ENCODE results near the gene NEURL3. TPM values are rescaled to one million over a fixed set of nuclear protein-coding genes. Genes with fewer than 3 reads are reported as not detected.
A peak's percentile ranks its signal among the peaks of the same experiment; 100 is the strongest.

NEURL3 gene
- total and polyA plus RNA-seq, 2 donors (not counting 1 experiment from before 2014, with no cell fraction given): not detected

DNA sequence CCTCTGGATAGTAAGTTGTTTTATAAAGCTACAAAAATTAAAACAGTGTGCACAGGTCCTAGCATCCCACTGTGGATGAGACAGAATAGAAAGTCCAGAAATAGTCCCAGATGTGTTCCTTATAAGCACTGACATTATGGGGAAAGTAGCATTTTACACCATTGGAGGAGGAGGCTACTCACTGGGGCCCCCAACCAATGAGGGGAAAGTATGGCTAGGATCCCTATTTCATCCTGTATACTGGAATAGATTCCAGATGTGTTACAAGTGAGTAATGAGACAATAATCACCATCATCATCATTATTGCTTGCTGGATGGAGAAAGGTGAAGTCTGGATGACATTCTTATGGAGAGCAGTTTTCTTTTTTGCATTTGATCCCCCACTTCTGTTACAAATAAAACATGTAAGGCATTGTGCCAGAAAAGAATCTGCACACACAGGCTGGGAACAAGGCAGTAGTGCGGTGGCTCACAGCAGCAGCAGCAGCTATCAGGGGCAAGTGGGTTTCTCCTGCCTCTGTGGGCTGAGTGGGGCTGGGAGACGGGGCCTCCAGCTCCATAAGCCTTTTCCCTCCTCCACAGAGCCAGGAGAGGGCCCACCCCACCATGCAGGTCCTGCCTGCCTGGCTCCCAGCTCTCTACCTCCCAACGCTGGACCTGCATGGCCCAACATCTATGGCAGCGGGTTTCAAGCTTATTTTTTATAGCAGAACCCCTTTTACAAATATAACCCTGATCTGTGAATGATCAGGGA is 36.4 kb upstream of the NEURL3 start:
- intact Hi-C loops (cut with micrococcal nuclease): no loop called here
- Mint-ChIP-seq H3K9me3 (ENCODE audit: insufficient read depth) (no peaks in the 10 kb centered on the region), H3K27me3 (no peaks in the 10 kb centered on the region), H3K4me3 (no peak overlapping the region), H3K4me1 (peaks cover 52% of the 10 kb centered on the region), H3K27ac (no peak overlapping the region)
- WGBS (ENCODE audit: insufficient coverage): 100% methylated on average over 2 of the region's 4 CpGs
- Histone ChIP-seq H3K4me2 (replicated peaks; ENCODE audit: low read depth, low read length, poor library complexity, severe bottlenecking) (no peak overlapping the region), H3K4me1 (ENCODE audit: control insufficient read depth in 2 of 2, insufficient read depth in 2 of 2, low read length in 2 of 2) (peaks cover 23 to 29% of the 10 kb centered on the region in 2 donors), H3K9ac (ENCODE audit: low read length) (no peak overlapping the region), H4K20me1 (ENCODE audit: control insufficient read depth, insufficient read depth, low read length, poor library complexity, severe bottlenecking) (peaks cover 74% of the 10 kb centered on the region), H3K4me3 (ENCODE audit: control extremely low read depth in 1 of 5, extremely low read depth in 1 of 5, insufficient read depth in 1 of 5, low read depth in 2 of 5, low read length in 4 of 5) (no peak overlapping the region), H2AFZ (ENCODE audit: insufficient read depth, low read depth, low read length, poor library complexity, severe bottlenecking) (no peak overlapping the region), H3K9me3 (ENCODE audit: control extremely low read depth in 1 of 3, control insufficient read depth in 2 of 3, insufficient read depth in 1 of 3, low read length in 2 of 3) (no peaks in the 10 kb centered on the region), H3K27me3 (replicated peaks in 1 of 4; ENCODE audit: control extremely low read depth in 1 of 4, control insufficient read depth in 3 of 4, insufficient read depth in 4 of 4, low read length in 3 of 4) (no peaks in the 10 kb centered on the region), H3K27ac (ENCODE audit: low read length in 2 of 2) (no peak overlapping the region), H3K36me3 (replicated peaks in 1 of 2; ENCODE audit: control extremely low read depth in 1 of 2, control insufficient read depth in 1 of 2, extremely low read depth in 1 of 2, insufficient read depth in 2 of 2, low read length in 1 of 2) (peaks cover 0 to 20% of the 10 kb centered on the region in 2 experiments), H3K79me2 (ENCODE audit: control insufficient read depth, insufficient read depth, low read length) (peaks cover 67% of the 10 kb centered on the region)
- no peak for ATAC-seq (ENCODE audit: low read depth)
- TF ChIP-seq, protein P1, sequence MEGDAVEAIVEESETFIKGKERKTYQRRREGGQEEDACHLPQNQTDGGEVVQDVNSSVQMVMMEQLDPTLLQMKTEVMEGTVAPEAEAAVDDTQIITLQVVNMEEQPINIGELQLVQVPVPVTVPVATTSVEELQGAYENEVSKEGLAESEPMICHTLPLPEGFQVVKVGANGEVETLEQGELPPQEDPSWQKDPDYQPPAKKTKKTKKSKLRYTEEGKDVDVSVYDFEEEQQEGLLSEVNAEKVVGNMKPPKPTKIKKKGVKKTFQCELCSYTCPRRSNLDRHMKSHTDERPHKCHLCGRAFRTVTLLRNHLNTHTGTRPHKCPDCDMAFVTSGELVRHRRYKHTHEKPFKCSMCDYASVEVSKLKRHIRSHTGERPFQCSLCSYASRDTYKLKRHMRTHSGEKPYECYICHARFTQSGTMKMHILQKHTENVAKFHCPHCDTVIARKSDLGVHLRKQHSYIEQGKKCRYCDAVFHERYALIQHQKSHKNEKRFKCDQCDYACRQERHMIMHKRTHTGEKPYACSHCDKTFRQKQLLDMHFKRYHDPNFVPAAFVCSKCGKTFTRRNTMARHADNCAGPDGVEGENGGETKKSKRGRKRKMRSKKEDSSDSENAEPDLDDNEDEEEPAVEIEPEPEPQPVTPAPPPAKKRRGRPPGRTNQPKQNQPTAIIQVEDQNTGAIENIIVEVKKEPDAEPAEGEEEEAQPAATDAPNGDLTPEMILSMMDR (IDR thresholded peaks at IDR 0.05): no peak
- TF ChIP-seq EZH2 (IDR thresholded peaks at IDR 0.05; ENCODE audit: borderline replicate concordance, insufficient read depth, low read depth, low read length, poor library complexity, severe bottlenecking): no peak
- ChIA-PET POLR2A (interaction anchor here (1.3 kb wide), 1 partner anchor 10 kb away, joined by 4 read pairs; no protein-coding TSS in a partner anchor), CTCF (interaction anchor here (1.3 to 6.1 kb wide), 4 partner anchors 10 to 133 kb away, joined by 3 to 53 read pairs (median 9); no protein-coding TSS in a partner anchor)
- no peak for DNase-seq

DNA sequence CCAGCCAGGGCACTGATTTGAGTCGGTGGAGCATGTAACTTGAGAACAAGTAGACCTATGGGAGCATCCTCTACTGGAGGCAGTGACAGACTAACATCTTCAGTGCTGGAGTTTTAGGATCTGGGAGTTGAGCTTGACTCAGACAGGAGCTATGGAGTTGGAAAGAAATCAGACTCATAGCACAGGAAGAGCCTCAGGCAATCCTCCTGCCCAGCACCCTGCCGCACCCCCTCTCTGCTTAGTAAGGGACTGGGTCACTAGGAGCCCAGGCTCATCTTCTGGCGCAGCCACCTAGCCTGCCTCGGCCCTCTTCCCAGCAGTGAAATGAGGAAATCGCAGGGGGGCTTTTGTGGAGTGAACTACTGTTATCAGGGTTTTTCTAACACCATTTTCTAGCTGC is 35.0 kb upstream of the NEURL3 start:
- Histone ChIP-seq H3K4me2 (replicated peaks; ENCODE audit: low read depth, low read length, poor library complexity, severe bottlenecking) (peak overlapping the region; percentile 95), H3K9ac (ENCODE audit: low read length) (no peak overlapping the region), H3K9me3 (ENCODE audit: control extremely low read depth in 1 of 3, control insufficient read depth in 2 of 3, insufficient read depth in 1 of 3, low read length in 2 of 3) (no peaks in the 10 kb centered on the region), H3K27me3 (replicated peaks in 1 of 4; ENCODE audit: control extremely low read depth in 1 of 4, control insufficient read depth in 3 of 4, insufficient read depth in 4 of 4, low read length in 3 of 4) (no peaks in the 10 kb centered on the region), H3K79me2 (ENCODE audit: control insufficient read depth, insufficient read depth, low read length) (peaks cover 59% of the 10 kb centered on the region), H2AFZ (ENCODE audit: insufficient read depth, low read depth, low read length, poor library complexity, severe bottlenecking) (no peak overlapping the region), H3K4me1 (ENCODE audit: control insufficient read depth in 2 of 2, insufficient read depth in 2 of 2, low read length in 2 of 2) (peaks cover 26 to 34% of the 10 kb centered on the region in 2 donors), H3K36me3 (replicated peaks in 1 of 2; ENCODE audit: control extremely low read depth in 1 of 2, control insufficient read depth in 1 of 2, extremely low read depth in 1 of 2, insufficient read depth in 2 of 2, low read length in 1 of 2) (peaks cover 0 to 15% of the 10 kb centered on the region in 2 experiments), H3K4me3 (ENCODE audit: control extremely low read depth in 1 of 5, extremely low read depth in 1 of 5, insufficient read depth in 1 of 5, low read depth in 2 of 5, low read length in 4 of 5) (no peak overlapping the region), H3K27ac (ENCODE audit: low read length in 2 of 2) (peak overlapping the region in 1 of 2 donors; percentile 94), H4K20me1 (ENCODE audit: control insufficient read depth, insufficient read depth, low read length, poor library complexity, severe bottlenecking) (peaks cover 61% of the 10 kb centered on the region)
- intact Hi-C loops (cut with micrococcal nuclease): no loop called here
- H3K9me3 Mint-ChIP-seq (ENCODE audit: insufficient read depth): no peaks in the 10 kb centered on the region
- ChIA-PET CTCF (interaction anchor here (0.7 to 6.1 kb wide), 5 partner anchors 10 to 133 kb away, joined by 3 to 53 read pairs (median 7); no protein-coding TSS in a partner anchor), POLR2A (interaction anchor here (1.3 kb wide), 1 partner anchor 8 kb away, joined by 4 read pairs; no protein-coding TSS in a partner anchor)
- TF ChIP-seq EZH2 (IDR thresholded peaks at IDR 0.05; ENCODE audit: borderline replicate concordance, insufficient read depth, low read depth, low read length, poor library complexity, severe bottlenecking): no peak
- TF ChIP-seq, protein P1 (IDR thresholded peaks at IDR 0.05): no peak
- no peaks in the 10 kb centered on the region for H3K27me3 Mint-ChIP-seq
- peak overlapping the region; percentile 97 for H3K27ac Mint-ChIP-seq
- WGBS (ENCODE audit: insufficient coverage): 100% methylated on average over 1 of the region's 5 CpGs
- DNase-seq: no peak
- H3K4me1 Mint-ChIP-seq: peaks cover 51% of the 10 kb centered on the region
- ATAC-seq (ENCODE audit: low read depth): no peak
- peak overlapping the region; percentile 83 for H3K4me3 Mint-ChIP-seq

Measured in B cell (primary cell).